AG04450 (cell line): ENCODE data around the gene SNED1. TPM values are rescaled to one million over a fixed set of nuclear protein-coding genes. Genes with fewer than 3 reads are reported as not detected.

Source experiments
- CTCF ChIA-PET: fragments of 300-600, 350-600 bp; formaldehyde crosslinking; extraction: SDS; loops from one replicate; lab custom pipeline; 2022; ENCODE audit warnings: antibody characterized with exemption, inconsistent platforms; lab: Charles Lee
- POLR2A ChIA-PET: fragments of 350-600 bp; formaldehyde crosslinking; extraction: SDS; loops from one replicate; lab custom pipeline; 2021; ENCODE audit warnings: antibody characterized with exemption, inconsistent platforms; lab: Yijun Ruan, JAX
- DNase-seq: peaks from one replicate; pipeline ENCODE4 v3.0.0-alpha.2; 2011; ENCODE audit warnings: low read depth, low spot score
- H3K27ac ChIP-seq: one replicate; pipeline ENCODE4 v1.5.1; 2012; ENCODE audit warnings: low read depth, low read length, control low read depth
- H3K27me3 ChIP-seq: one replicate; pipeline ENCODE4 v1.6.0; 2012; ENCODE audit warnings: low read length; ENCODE audit not compliant: control insufficient read depth, insufficient read depth
- H3K4me3 ChIP-seq: 2 replicates; pipeline ENCODE4 v1.5.1; 2011; ENCODE audit warnings: mild to moderate bottlenecking, low read depth, low read length, control low read depth
- H3K9me3 ChIP-seq: 2 replicates; pipeline ENCODE4 v1.5.1; 2012; ENCODE audit warnings: low read length; ENCODE audit not compliant: control insufficient read depth, insufficient read depth
- CTCF ChIP-seq: IDR thresholded peaks from 2 replicates; pipeline ENCODE4 v1.5.1; 2011; ENCODE audit warnings: low read depth, low read length, control low read depth, inconsistent platforms
- polyA plus RNA-seq: library from polyadenylated mRNA; depleted of rRNA; stranded (reverse); fragments of >200 nt; gene quantifications from 2 replicates; pipeline ENCODE4 v1.2.3, GENCODE V29; 2011

Gene SNED1
- polyA plus RNA-seq, 1 experiment: 1.6 TPM

GRCh38 chr2:241073166-241074064 is 75.0 kb downstream of the SNED1 start:
- Histone ChIP-seq H3K9me3 (no peaks in the 10 kb centered on the region; the same call in 1 of the 2 replicates), H3K4me3 (no peak overlapping the region), H3K27me3 (no peaks in the 10 kb centered on the region), H3K27ac (no peak overlapping the region)
- ChIA-PET POLR2A (interaction anchor here (0.5 kb wide), 1 partner anchor 101 kb away, joined by 3 read pairs; no protein-coding TSS in a partner anchor), CTCF (no interaction called here)
- DNase-seq: no peak
- TF ChIP-seq CTCF: no peak

GRCh38 chr2:241074065-241074818 is 75.8 kb downstream of the SNED1 start:
- no peaks in the 10 kb centered on the region; the same call in 1 of the 2 replicates for H3K9me3 ChIP-seq
- ChIA-PET CTCF (no interaction called here), POLR2A (no interaction called here)
- no peak for TF ChIP-seq CTCF
- H3K4me3 ChIP-seq: no peak overlapping the region
- H3K27ac ChIP-seq: no peak overlapping the region
- H3K27me3 ChIP-seq: no peaks in the 10 kb centered on the region
- DNase-seq: no peak

GRCh38 chr2:241074901-241075540 is 76.6 kb downstream of the SNED1 start:
- no peak overlapping the region for H3K27ac ChIP-seq
- no peaks in the 10 kb centered on the region; the same call in 1 of the 2 replicates for H3K9me3 ChIP-seq
- H3K4me3 ChIP-seq: no peak overlapping the region
- CTCF ChIA-PET: no interaction called here
- POLR2A ChIA-PET: no interaction called here
- no peak for DNase-seq
- TF ChIP-seq CTCF: no peak
- H3K27me3 ChIP-seq: no peaks in the 10 kb centered on the region

- Histone ChIP-seq H3K4me3 (no peak overlapping the region), H3K27ac (no peak overlapping the region), H3K27me3 (no peaks in the 10 kb centered on the region), H3K9me3 (no peaks in the 10 kb centered on the region; the same call in 1 of the 2 replicates)
- TF ChIP-seq CTCF: no peak
- POLR2A ChIA-PET: no interaction called here
- CTCF ChIA-PET: interaction anchor here (0.6 kb wide), 1 partner anchor 345 kb away, joined by 7 read pairs; no protein-coding TSS in a partner anchor
- no peak for DNase-seq
These were observed 82.2 kb downstream of the SNED1 start for GRCh38 chr2:241080405-241081189.
